ENCODE measurements around the gene NFIC.

The NFIC gene

GRCh38 chr19:3322199-3322978, 44.0 kb upstream of the NFIC start:
- Histone ChIP-seq H3K9me3 (ENCODE audit: control insufficient read depth, insufficient read depth, low read length) (no peaks in the 10 kb centered on the region), H3K36me3 (ENCODE audit: control insufficient read depth, low read length) (no peaks in the 10 kb centered on the region), H3K27ac (ENCODE audit: low read depth, low read length) (no peak overlapping the region), H3K4me2 (ENCODE audit: low read length) (no peak overlapping the region), H3K4me3 (ENCODE audit: low read length) (no peak overlapping the region), H3K27me3 (ENCODE audit: control insufficient read depth, low read length) (no peaks in the 10 kb centered on the region), H3K79me2 (ENCODE audit: control insufficient read depth, low read length) (no peaks in the 10 kb centered on the region), H4K20me1 (ENCODE audit: control insufficient read depth, insufficient read depth, low read depth, low read length) (no peaks in the 10 kb centered on the region), H3K9me2 (replicated peaks; ENCODE audit: control insufficient read depth, low read length) (no peaks in the 10 kb centered on the region), H3K4me1 (ENCODE audit: control insufficient read depth, low read length) (no peaks in the 10 kb centered on the region), H3F3A (ENCODE audit: control insufficient read depth, insufficient read depth) (no peaks in the 10 kb centered on the region)
- no peak for TF ChIP-seq EZH2phosphoT487 (IDR thresholded peaks at IDR 0.05; ENCODE audit: borderline replicate concordance, low read length)
- no peak for TF ChIP-seq CTCF (IDR thresholded peaks at IDR 0.05; ENCODE audit: low read depth, low read length, poor library complexity, severe bottlenecking)

GRCh38 chr19:3323026-3323425, 43.4 kb upstream of the NFIC start:
- Histone ChIP-seq H3K4me3 (ENCODE audit: low read length) (no peak overlapping the region), H3K9me3 (ENCODE audit: control insufficient read depth, insufficient read depth, low read length) (no peaks in the 10 kb centered on the region), H3K4me1 (ENCODE audit: control insufficient read depth, low read length) (no peaks in the 10 kb centered on the region), H3K36me3 (ENCODE audit: control insufficient read depth, low read length) (no peaks in the 10 kb centered on the region), H3K27ac (ENCODE audit: low read depth, low read length) (no peak overlapping the region), H4K20me1 (ENCODE audit: control insufficient read depth, insufficient read depth, low read depth, low read length) (no peaks in the 10 kb centered on the region), H3K79me2 (ENCODE audit: control insufficient read depth, low read length) (no peaks in the 10 kb centered on the region), H3K4me2 (ENCODE audit: low read length) (no peak overlapping the region), H3F3A (ENCODE audit: control insufficient read depth, insufficient read depth) (no peaks in the 10 kb centered on the region), H3K27me3 (ENCODE audit: control insufficient read depth, low read length) (no peaks in the 10 kb centered on the region), H3K9me2 (replicated peaks; ENCODE audit: control insufficient read depth, low read length) (no peaks in the 10 kb centered on the region)
- TF ChIP-seq CTCF (IDR thresholded peaks at IDR 0.05; ENCODE audit: low read depth, low read length, poor library complexity, severe bottlenecking) (no peak), EZH2phosphoT487 (IDR thresholded peaks at IDR 0.05; ENCODE audit: borderline replicate concordance, low read length) (no peak)

- Histone ChIP-seq H3K4me2 (ENCODE audit: low read length) (no peak overlapping the region), H4K20me1 (ENCODE audit: control insufficient read depth, insufficient read depth, low read depth, low read length) (no peaks in the 10 kb centered on the region), H3K36me3 (ENCODE audit: control insufficient read depth, low read length) (no peaks in the 10 kb centered on the region), H3K4me1 (ENCODE audit: control insufficient read depth, low read length) (no peaks in the 10 kb centered on the region), H3K27me3 (ENCODE audit: control insufficient read depth, low read length) (no peaks in the 10 kb centered on the region), H3K9me2 (replicated peaks; ENCODE audit: control insufficient read depth, low read length) (no peaks in the 10 kb centered on the region), H3K9me3 (ENCODE audit: control insufficient read depth, insufficient read depth, low read length) (no peaks in the 10 kb centered on the region), H3K27ac (ENCODE audit: low read depth, low read length) (no peak overlapping the region), H3F3A (ENCODE audit: control insufficient read depth, insufficient read depth) (no peaks in the 10 kb centered on the region), H3K79me2 (ENCODE audit: control insufficient read depth, low read length) (no peaks in the 10 kb centered on the region), H3K4me3 (ENCODE audit: low read length) (no peak overlapping the region)
- TF ChIP-seq EZH2phosphoT487 (IDR thresholded peaks at IDR 0.05; ENCODE audit: borderline replicate concordance, low read length) (no peak), CTCF (IDR thresholded peaks at IDR 0.05; ENCODE audit: low read depth, low read length, poor library complexity, severe bottlenecking) (no peak)
Measured at GRCh38 chr19:3323658-3324057, 42.7 kb upstream of the NFIC start.

Measured in DOHH2 (cell line).